NCI-H345 treated with DMSO at 0.1 percent for 48 hours (cell line): ENCODE data around the gene REPS1.
"Not testable (repeated sequence)": the region's sequence is repeated elsewhere in the genome, so short reads cannot be mapped to it uniquely, and the experiment has no call there.

Source experiments
- DNase-seq: peaks from one replicate; lab custom pipeline; 2025; ENCODE audit not compliant: unreplicated experiment; lab: John Stamatoyannopoulos, UW

The REPS1 gene

GRCh38 chr6:139007428-139007827 is 19.4 kb upstream of the REPS1 start:
- no peak for DNase-seq

- DNase-seq = no peak
Measured at GRCh38 chr6:139006477-139006876, 18.4 kb upstream of the REPS1 start.

GRCh38 chr6:139003751-139004150 is 15.7 kb upstream of the REPS1 start:
- no peak for DNase-seq

GRCh38 chr6:138999949-139000725 is 12.1 kb upstream of the REPS1 start:
- DNase-seq = no peak

- no peak for DNase-seq
Measured at GRCh38 chr6:138997136-138997535, 9.1 kb upstream of the REPS1 start.

- no peak for DNase-seq
Measured at GRCh38 chr6:138996524-138996923, 8.5 kb upstream of the REPS1 start.

- not testable (repeated sequence) for DNase-seq
Measured at GRCh38 chr6:138993410-138993809, 5.4 kb upstream of the REPS1 start.

- not testable (repeated sequence) for DNase-seq
Measured at GRCh38 chr6:138992965-138993364, 4.9 kb upstream of the REPS1 start.

GRCh38 chr6:138991206-138991605 is 3.2 kb upstream of the REPS1 start:
- DNase-seq = no peak

GRCh38 chr6:138989098-138989983 is 1.3 kb upstream of the REPS1 start:
- DNase-seq = peak; percentile 62

GRCh38 chr6:138988469-138988834 is 399 bp upstream of the REPS1 start:
- peak; percentile 90 for DNase-seq

- no peak for DNase-seq
Measured at GRCh38 chr6:138987080-138987642, 892 bp downstream of the REPS1 start.

- no peak for DNase-seq
Measured at GRCh38 chr6:138986578-138986977, 1.5 kb downstream of the REPS1 start.

- DNase-seq = no peak
Measured at GRCh38 chr6:138981416-138981815, 6.6 kb downstream of the REPS1 start.

GRCh38 chr6:138979813-138980668 is 8.0 kb downstream of the REPS1 start:
- DNase-seq = no peak

GRCh38 chr6:138979365-138979764 is 8.7 kb downstream of the REPS1 start:
- no peak for DNase-seq

GRCh38 chr6:138978229-138978628 is 9.8 kb downstream of the REPS1 start:
- no peak for DNase-seq

- DNase-seq = no peak
Measured at GRCh38 chr6:138977646-138978167, 10.3 kb downstream of the REPS1 start.

- no peak for DNase-seq
Measured at GRCh38 chr6:138977242-138977641, 10.8 kb downstream of the REPS1 start.

GRCh38 chr6:138975815-138976214 is 12.2 kb downstream of the REPS1 start:
- no peak for DNase-seq
